HepG2 (cell line): ENCODE data around the gene UNC5CL. TPM values are rescaled to one million over a fixed set of nuclear protein-coding genes. Genes with fewer than 3 reads are reported as not detected.
A peak's percentile ranks its signal among the peaks of the same experiment; 100 is the strongest.

ENCODE experiments used
- FOSL1 ChIP-seq: sonication (generic); formaldehyde crosslinking; IDR thresholded peaks from 2 replicates; pipeline ENCODE4 v1.9.0; 2021; ENCODE audit warnings: missing genetic modification reagents, borderline replicate concordance
- FUBP1 ChIP-seq: sonication (generic); formaldehyde crosslinking; IDR thresholded peaks from 2 replicates; pipeline ENCODE4 v1.5.1; 2020; ENCODE audit warnings: missing genetic modification reagents, mild to moderate bottlenecking, borderline replicate concordance
- HIC2 ChIP-seq: sonication (generic); formaldehyde crosslinking; IDR thresholded peaks from 2 replicates; pipeline ENCODE4 v1.9.0; 2022; ENCODE audit warnings: low read depth, missing genetic modification reagents
- KDM1A ChIP-seq: IDR thresholded peaks from 2 replicates; pipeline ENCODE4 v1.6.1; 2016; ENCODE audit warnings: missing compliant biosample characterization
- NCOR1 ChIP-seq: fragments of 200-600 bp; sonication (generic); IDR thresholded peaks from 2 replicates; pipeline ENCODE4 v1.7.0; 2017; ENCODE audit warnings: antibody characterized with exemption, low read length, borderline replicate concordance
- SOX5 ChIP-seq: IDR thresholded peaks from 2 replicates; pipeline ENCODE4 v1.6.1; 2016; ENCODE audit warnings: borderline replicate concordance
- STAT6 ChIP-seq: sonication (generic); formaldehyde crosslinking; IDR thresholded peaks from 2 replicates; pipeline ENCODE4 v1.4.0; 2020; ENCODE audit warnings: missing genetic modification reagents, mild to moderate bottlenecking, borderline replicate concordance
- TERF1 ChIP-seq: sonication (generic); formaldehyde crosslinking; IDR thresholded peaks from 2 replicates; pipeline ENCODE4 v1.8.0; 2022; ENCODE audit warnings: mild to moderate bottlenecking, missing genetic modification reagents, moderate library complexity
- ZNF326 ChIP-seq: sonication (generic); formaldehyde crosslinking; IDR thresholded peaks from 2 replicates; pipeline ENCODE4 v1.4.0; 2020; ENCODE audit warnings: missing genetic modification reagents, borderline replicate concordance
- ZNF766 ChIP-seq: sonication (generic); formaldehyde crosslinking; IDR thresholded peaks from 2 replicates; pipeline ENCODE4 v1.5.0; 2020; ENCODE audit warnings: missing genetic modification reagents, borderline replicate concordance
- ZNF788 ChIP-seq: sonication (generic); formaldehyde crosslinking; IDR thresholded peaks from 2 replicates; pipeline ENCODE4 v1.5.0; 2020; ENCODE audit warnings: mild to moderate bottlenecking, missing genetic modification reagents, borderline replicate concordance
- ZNF839 ChIP-seq: sonication (generic); formaldehyde crosslinking; IDR thresholded peaks from 2 replicates; pipeline ENCODE4 v1.4.0; 2020; ENCODE audit warnings: missing genetic modification reagents, mild to moderate bottlenecking, borderline replicate concordance
- ZSCAN12 ChIP-seq: sonication (generic); formaldehyde crosslinking; IDR thresholded peaks from 2 replicates; pipeline ENCODE4 v1.9.0; 2021; ENCODE audit warnings: mild to moderate bottlenecking, missing genetic modification reagents
- polyA plus RNA-seq, 8 experiments: library from polyadenylated mRNA; depleted of rRNA in 3 of 8; stranded (reverse) in 7 of 8; unstranded in 1 of 8; fragments of >200 nt; fragmentation: Illumina TruSeq in 4 of 8; extraction: Trizol in 4 of 8; gene quantifications; 2 replicates each; pipeline versions ENCODE4 v1.2.1 to v1.2.3, GENCODE V29; 2011 to 2016; ENCODE audit warnings: low read depth in 4 of 8, missing spikeins in 1 of 8, mixed read lengths in 1 of 8; ENCODE audit not compliant: insufficient read depth in 1 of 8
- total RNA-seq, 5 experiments: library from RNA; depleted of rRNA; stranded (reverse); fragments of >200 nt; fragmentation: Illumina TruSeq; extraction: Trizol; gene quantifications; 2 replicates each; pipeline ENCODE4 v1.2.3, GENCODE V29; 2016; ENCODE audit warnings: low read depth in 1 of 5
- TF ChIP-seq, protein P1 (sequence below): sonication (generic); formaldehyde crosslinking; IDR thresholded peaks from 2 replicates; pipeline ENCODE4 v1.8.0; 2022; ENCODE audit warnings: missing genetic modification reagents, low read depth, mild to moderate bottlenecking, borderline replicate concordance
- TF ChIP-seq, protein P2 (sequence below): sonication (generic); formaldehyde crosslinking; IDR thresholded peaks from 2 replicates; pipeline ENCODE4 v1.4.0; 2020; ENCODE audit warnings: missing genetic modification reagents, borderline replicate concordance
- TF ChIP-seq, protein P3 (sequence below): sonication (generic); formaldehyde crosslinking; IDR thresholded peaks from 2 replicates; pipeline ENCODE4 v1.5.0; 2020; ENCODE audit warnings: mild to moderate bottlenecking, missing genetic modification reagents, moderate library complexity

The UNC5CL gene
- total and polyA plus RNA-seq, 2 of the 13 experiments (the other 11 are each of a cell fraction or from before 2014, with no cell fraction given), result 2.4 to 2.5 TPM

DNA sequence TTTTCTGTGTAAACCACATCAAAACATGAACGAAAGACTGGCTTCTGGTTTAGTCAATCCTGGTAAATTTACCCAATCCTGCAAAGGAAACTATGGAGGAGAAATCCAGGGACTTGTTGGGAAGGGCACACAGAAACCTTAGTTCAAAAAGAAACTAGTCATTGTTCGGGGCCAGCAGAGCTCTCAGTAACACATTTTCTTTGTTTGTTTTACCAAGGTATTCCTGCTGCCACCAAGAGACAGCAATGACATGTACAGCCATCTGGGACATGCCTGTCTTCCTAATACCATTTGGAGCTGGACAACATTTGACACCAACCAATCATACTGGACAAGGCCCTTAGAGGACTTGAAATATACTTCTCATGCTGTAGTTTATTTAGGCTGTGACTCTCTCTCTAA, 24.9 kb upstream of the UNC5CL start (continued):
- TF ChIP-seq, protein P1, sequence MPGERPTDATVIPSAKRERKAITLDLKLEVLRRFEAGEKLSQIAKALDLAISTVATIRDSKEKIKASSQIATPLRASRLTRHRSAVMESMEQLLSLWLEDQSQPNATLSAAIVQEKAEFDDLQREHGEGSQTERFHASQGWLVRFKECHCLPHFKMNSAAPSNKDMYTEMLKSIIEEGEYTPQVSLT (CRISPR knock-in tag), result no peak
- no peak for TF ChIP-seq KDM1A
- TF ChIP-seq ZNF788, result no peak; the same call in 1 of the 2 replicates
- no peak for TF ChIP-seq ZNF766 (CRISPR knock-in tag)
- TF ChIP-seq, protein P2, sequence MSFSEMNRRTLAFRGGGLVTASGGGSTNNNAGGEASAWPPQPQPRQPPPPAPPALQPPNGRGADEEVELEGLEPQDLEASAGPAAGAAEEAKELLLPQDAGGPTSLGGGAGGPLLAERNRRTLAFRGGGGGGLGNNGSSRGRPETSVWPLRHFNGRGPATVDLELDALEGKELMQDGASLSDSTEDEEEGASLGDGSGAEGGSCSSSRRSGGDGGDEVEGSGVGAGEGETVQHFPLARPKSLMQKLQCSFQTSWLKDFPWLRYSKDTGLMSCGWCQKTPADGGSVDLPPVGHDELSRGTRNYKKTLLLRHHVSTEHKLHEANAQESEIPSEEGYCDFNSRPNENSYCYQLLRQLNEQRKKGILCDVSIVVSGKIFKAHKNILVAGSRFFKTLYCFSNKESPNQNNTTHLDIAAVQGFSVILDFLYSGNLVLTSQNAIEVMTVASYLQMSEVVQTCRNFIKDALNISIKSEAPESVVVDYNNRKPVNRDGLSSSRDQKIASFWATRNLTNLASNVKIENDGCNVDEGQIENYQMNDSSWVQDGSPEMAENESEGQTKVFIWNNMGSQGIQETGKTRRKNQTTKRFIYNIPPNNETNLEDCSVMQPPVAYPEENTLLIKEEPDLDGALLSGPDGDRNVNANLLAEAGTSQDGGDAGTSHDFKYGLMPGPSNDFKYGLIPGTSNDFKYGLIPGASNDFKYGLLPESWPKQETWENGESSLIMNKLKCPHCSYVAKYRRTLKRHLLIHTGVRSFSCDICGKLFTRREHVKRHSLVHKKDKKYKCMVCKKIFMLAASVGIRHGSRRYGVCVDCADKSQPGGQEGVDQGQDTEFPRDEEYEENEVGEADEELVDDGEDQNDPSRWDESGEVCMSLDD (CRISPR knock-in tag), result no peak
- peak; percentile 59; the same call in 1 of the 2 replicates for TF ChIP-seq HIC2
- no peak for TF ChIP-seq ZSCAN12 (CRISPR knock-in tag)
- peak; percentile 88 for TF ChIP-seq SOX5
- no peak for TF ChIP-seq FUBP1 (CRISPR knock-in tag)
- peak; percentile 61; the same call in 1 of the 2 replicates for TF ChIP-seq NCOR1
- TF ChIP-seq TERF1 (CRISPR knock-in tag), result no peak
- no peak for TF ChIP-seq STAT6 (CRISPR knock-in tag)
- no peak; the same call in 1 of the 2 replicates for TF ChIP-seq FOSL1
- TF ChIP-seq ZNF839 (CRISPR knock-in tag), result no peak
- no peak for TF ChIP-seq ZNF326 (CRISPR knock-in tag)
- TF ChIP-seq, protein P3, sequence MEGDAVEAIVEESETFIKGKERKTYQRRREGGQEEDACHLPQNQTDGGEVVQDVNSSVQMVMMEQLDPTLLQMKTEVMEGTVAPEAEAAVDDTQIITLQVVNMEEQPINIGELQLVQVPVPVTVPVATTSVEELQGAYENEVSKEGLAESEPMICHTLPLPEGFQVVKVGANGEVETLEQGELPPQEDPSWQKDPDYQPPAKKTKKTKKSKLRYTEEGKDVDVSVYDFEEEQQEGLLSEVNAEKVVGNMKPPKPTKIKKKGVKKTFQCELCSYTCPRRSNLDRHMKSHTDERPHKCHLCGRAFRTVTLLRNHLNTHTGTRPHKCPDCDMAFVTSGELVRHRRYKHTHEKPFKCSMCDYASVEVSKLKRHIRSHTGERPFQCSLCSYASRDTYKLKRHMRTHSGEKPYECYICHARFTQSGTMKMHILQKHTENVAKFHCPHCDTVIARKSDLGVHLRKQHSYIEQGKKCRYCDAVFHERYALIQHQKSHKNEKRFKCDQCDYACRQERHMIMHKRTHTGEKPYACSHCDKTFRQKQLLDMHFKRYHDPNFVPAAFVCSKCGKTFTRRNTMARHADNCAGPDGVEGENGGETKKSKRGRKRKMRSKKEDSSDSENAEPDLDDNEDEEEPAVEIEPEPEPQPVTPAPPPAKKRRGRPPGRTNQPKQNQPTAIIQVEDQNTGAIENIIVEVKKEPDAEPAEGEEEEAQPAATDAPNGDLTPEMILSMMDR (CRISPR knock-in tag), result peak; percentile 52
